CD4-positive, alpha-beta T cell treated with Interleukin-1 beta for 1 hour (primary cell): ENCODE data around the gene CRACR2B.

Experiments used
- DNase-seq, 2 donors: peaks; one replicate each; pipeline ENCODE4 v3.0.0-alpha.2; 2020 to 2022

The CRACR2B gene

DNA sequence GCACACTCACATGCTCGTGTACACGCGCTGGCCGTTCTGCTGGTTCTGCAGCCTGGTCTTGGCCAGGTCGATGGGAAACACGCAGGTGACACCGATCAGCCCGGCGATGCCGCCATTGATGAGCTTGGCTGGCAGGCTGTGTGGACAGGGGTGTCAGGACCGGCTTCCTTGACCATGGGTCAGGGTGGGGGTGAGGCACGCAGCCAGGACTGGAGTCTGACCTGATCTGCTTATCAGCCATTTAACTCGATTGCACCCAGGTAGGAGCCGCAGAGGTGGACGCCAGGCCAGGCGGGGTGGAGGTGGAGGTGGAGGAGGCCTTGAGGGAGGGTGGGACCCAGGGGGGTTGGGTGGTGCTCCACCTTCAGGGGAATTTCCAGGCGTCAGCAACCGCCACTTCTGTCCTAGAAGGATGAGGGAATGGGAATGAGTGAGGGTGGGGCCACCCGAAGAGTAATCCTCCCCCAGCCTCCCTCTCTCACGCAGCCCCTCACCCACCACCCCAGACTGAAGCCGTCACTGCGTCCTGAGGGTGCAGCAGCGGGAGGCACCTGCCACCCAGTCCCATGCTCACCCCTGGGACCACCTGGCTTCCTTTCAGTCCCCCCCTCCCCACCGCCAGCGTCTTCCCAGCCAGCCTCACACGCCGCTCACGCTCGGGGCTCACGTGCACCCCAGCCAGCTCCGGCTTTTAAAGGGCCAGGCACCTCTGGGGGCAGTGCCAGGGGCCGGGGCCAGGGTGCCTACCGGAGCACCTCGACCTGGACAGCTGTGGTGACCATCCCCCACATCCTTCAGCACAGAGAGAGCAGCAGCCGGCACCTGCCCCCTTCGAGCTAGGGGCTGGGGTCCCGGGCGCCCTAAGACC, 32.7 kb upstream of the CRACR2B start:
- no peak for DNase-seq

DNA sequence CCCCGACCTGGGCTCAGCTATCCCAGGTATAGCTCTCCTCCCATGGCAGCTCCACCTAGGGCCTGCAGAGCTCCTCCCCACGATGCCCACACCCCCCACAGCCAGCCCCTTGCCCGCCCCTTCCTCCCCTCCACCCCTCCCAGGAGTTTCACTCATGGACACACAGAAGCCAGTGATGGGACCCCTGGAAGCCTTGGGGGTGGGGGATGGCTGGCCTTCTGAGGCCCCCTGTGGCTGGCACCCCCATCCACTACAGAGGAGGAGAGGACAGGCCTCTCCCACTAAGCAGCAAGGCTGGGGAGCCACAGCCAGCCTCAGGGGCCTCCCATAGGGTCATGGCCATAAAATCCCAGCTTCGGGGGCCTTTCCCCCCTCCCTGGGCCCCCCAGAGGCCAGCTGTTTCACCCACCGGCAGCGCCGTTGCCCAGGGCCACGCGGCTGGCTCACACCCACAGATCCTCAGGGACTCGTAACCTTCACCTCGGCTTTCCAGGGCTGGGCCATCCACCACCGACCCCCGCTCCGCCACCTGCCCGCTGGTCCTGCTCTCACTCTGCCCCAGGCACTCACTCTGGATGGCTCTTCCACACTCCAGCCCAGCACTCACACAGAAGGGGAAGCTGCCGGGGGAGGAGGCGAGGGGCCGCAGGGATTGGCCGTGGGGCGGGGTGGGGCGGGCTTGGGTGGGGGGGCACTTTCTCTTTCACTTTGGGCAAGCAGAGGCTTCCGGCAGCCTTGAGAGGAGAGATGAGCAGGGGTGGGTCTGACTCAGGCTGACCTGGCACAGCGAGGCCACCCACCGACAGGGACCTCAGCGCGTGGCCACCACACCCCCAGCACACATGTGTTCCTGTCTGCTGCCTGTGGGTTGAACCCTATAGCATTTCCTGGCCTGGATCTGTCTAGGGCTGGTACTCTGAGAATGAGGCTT, 31.8 kb upstream of the CRACR2B start:
- DNase-seq = peak; percentile 81 to 82

DNA sequence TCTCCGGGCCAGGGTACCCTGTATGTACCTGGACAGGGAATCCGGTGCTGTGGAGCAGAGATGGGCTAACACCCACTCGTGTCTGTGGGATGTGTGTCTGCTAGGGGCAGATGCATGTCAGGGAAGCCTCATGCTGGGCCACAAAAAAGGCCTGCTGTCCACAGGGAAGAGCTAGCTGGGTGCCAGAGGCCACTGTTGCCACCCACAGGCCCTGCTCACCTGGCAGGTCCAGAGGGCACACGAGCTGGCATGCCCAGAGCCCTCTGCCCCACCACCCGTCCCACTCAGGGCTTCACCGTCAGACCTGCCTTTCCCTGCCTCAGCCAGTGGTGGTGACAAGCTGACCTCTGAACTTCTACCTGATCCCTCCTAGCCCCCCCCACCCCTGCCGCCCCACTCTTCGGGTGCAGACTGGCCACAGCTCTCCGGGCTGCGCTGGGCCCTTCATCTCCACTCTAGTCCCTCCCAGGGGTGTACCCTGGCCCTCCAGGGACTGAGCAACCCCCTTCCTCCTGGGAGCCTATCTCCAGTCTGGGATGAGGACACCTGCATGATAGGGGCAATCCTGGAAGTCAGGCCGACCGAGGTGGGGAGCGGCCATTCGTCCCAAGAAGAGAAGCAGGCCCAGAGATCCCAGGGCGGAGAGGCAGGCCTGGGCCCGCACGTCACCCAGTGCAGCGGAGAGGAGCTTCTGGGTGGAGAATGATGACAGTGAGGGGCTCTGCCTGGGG, 31.0 kb upstream of the CRACR2B start:
- no peak for DNase-seq

DNA sequence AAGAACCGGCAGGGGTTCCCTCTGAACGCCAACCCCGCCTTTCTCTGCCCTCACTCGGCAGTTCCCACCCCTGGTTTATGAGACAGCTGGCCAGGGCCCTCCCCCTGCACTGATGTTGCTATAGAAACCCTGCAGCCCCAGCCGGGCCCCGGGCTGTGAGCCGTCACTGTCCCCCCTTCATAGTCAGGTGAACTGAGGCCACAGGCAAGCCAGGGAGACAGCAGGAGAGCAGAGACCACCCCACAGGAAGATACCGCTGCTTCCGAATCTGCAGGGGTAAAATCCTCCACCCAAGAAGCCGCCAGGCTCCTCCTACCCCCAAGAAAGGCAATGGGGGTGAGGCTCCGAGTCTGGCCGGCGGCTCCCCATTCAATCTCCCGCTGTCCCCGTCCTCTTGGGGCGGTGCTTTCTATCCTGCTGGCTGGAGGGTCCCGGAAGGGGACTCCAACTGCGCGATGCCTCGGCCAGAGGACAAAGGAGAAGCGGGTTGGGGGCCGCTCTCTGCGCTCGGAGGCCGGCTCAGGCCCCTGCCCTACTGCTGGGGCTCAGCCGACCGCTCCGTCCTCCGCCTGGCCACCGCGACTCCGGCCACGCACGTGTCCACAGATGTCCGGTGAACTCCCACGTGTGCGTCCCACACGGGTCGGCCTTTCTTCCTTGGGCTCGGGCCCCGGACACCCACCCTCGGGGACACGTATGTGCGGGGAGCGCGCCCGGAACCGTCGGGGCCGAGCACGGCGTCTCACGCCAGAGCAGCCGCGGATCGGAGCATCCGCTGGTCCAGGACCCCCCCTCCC, 30.2 kb upstream of the CRACR2B start:
- DNase-seq = peak; percentile 87

DNA sequence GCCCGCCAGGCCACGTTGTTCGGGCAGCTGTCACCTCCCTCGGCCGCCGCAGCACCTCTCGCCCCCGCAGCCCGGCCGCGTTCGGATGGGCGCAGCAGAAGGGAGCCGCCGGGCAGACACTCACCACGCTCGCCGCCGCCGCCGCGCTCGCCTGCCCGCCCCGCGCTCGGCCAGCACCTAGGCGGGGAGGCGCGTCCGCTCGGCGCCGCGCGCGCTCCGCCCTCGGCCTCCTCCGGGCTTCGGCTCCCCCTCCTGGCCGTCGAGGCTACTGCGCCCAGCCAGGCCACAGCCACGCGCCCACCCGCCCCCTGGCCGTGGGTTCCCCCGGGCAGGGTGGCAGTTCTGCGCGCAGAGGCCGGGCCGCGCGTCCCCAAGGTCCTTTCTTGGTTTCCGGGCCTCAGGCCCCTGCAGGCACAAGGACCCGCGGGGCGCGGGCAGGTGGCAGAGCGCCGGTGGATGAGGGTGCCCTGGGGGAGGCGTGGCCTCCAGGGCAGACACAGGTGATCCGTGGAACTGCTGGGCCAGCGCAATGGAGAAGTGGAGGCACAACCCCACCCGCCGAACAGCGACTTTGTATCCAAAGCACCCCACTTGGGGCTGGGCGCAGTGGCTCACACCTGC, 29.5 kb upstream of the CRACR2B start, which contains the start of gene SLC25A22:
Gene SLC25A22 (minus strand): TSS at position 189 of the 621 bp plus-strand sequence. CDS start 3,275 bp downstream, outside the sequence.
- DNase-seq = peak; percentile 79 to 85

DNA sequence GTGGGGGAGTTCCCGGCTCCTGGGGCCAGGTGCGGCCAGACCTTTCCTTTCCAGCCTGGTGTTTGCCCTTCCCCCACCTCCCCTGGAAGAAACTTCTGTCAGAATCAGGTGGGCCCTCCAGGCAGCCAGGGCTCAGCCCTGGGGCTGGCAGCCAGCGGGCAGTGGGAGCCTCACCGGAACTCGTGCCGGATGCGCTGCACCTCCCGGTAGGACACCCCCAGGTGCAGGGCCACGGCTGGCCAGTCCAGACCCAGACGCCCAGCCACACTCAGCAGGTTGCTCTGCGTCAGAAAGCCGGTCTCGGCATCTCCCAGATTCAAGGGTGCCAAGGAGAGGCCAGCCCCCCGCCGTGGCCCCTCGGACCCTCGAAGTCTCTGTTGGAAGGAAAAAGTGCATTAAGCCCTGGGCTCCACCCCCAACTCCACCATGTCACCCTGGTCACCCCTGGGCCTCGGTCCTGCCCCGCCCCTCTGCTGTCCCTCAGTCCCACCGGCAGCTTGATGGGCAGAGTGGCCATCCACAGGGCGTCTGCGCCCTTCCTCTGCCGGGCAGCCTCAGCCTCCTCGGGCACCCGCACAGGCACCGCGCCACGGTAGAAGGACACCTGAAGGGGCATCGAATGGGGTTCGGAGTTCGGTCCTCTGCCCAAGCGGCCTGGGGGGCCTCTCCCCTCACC, 27.9 kb upstream of the CRACR2B start:
- no peak for DNase-seq

DNA sequence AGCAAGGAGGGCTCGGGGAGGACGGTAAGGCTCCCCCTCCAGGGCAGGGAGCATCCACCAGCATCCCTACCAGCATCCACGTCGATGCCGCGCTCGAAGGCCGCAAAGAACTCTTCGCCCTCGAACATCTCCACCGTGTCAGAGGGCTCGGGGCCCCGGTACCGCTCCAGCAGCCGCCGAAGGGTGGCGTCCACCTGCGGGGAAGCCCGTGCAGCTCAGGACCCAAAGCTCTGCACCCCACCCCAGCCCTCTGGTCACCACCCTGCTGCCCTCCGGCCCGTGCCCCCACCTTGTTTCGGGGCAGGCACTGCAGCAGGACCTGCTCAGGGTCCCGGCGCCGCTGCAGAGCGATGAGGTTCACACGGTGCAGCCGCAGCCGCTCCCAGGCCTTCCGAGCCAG, 27.2 kb upstream of the CRACR2B start:
- DNase-seq = no peak

DNA sequence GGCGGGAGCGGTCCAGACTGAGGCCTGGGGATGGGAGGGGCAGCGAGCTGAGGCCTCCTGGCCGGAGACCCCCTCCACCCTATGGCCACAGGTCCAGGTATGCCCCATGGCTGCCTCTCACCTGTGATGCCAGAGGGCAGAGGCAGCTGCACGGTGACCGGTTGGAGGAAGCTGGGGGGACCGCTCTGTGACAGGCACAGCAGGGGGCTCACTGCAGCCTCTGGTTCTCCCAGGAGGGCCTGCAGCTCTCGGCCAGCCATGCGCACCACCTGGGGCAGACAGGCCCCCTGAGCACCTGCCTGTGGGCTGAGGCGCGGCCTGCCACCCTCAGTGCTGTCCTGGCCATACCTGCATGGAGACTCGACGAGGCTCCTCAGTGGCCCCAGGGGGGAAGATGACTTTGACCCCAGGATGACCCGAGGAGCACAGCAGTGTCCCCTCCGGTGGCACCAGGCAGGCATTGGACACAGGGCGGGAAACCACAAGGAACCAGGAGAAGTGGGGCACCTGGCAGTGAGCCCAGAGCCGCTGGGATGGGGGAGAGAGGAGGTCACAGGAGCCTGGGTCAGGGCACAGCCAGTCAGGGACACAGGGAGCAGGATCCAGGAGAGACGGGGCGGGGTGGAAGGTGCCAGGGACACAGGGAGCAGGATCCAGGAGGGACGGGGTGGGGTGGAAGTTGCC, 26.5 kb upstream of the CRACR2B start:
- no peak for DNase-seq

DNA sequence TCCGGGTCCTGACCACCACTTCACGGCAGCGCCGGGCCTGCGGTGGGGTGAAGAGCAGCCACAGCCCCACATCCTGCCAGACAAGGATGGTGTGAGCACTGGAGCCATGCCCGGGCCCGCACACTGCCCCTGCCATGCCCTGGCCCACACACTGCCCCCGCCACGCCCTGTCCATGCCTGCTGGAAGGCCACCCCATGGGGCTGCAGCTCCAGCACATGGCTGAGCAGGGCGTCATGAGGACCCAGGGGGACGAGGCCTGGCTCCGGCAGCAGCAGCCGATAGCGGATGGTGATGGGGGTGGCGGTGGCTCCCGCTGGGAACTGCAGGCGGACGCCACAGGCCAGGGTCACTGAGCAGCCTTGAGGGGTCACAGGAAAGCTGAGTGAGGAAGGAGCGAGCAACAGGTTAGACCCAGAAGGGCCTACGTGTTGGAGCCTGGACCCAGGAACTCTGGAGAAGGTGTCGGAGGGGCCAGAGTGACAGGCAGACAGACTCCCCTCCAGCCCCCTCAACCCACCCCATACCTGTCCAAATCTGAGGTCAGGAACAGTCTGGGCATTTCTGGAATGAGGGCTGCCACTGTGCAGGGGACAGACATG, 25.6 kb upstream of the CRACR2B start:
- DNase-seq = no peak

DNA sequence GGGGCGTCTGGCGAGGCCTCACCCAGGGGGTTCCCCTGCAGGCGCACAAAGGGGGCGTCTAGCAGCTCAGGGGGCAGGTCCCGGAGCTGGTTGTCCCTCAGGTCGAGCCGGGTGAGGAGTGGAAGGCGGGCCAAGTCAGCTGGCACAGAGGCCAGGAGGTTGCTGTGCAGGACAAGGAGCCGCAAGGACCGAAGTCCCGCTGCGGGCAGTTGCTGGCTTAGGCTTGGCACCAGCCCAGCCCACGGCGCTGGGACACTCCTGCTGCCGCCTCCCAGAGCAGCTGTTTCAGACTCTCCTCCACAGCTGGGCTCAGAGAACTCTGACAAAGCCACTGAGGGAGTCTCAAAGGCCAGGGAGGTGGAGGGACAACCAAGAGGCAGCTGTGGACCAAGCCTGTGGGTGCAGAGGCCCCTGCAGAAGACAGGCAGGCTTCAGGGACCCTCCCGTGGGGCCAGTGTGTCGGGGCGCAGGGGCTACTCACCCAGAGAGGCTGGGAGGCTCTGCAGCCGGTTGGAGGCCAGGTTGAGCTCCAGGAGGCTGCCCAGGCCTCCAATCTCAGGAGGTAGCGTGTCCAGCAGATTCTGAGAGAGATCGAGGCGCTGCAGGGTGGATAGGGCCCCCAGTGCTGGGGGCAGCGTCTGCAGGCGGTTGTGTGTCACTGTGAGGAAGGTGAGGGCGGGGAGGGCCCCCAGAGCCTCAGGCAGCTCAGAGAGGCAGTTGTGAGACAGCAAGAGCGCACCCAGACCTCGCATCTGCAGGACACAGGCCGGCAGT, 24.8 kb upstream of the CRACR2B start:
- DNase-seq = no peak

DNA sequence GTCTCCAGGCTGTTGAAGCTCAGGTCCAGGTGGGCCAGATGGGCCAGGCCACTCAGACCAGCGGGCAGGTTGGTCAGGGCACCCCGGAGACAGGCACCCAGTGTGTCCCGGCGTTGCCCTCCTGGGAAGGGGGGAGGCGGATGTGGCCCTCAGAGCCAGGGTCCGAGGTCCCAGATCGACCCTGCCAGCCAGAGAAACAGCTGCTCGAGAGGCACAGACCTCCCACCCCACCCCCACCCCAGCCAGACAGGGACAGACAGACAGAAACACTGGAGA, 24.3 kb upstream of the CRACR2B start:
- DNase-seq = no peak

DNA sequence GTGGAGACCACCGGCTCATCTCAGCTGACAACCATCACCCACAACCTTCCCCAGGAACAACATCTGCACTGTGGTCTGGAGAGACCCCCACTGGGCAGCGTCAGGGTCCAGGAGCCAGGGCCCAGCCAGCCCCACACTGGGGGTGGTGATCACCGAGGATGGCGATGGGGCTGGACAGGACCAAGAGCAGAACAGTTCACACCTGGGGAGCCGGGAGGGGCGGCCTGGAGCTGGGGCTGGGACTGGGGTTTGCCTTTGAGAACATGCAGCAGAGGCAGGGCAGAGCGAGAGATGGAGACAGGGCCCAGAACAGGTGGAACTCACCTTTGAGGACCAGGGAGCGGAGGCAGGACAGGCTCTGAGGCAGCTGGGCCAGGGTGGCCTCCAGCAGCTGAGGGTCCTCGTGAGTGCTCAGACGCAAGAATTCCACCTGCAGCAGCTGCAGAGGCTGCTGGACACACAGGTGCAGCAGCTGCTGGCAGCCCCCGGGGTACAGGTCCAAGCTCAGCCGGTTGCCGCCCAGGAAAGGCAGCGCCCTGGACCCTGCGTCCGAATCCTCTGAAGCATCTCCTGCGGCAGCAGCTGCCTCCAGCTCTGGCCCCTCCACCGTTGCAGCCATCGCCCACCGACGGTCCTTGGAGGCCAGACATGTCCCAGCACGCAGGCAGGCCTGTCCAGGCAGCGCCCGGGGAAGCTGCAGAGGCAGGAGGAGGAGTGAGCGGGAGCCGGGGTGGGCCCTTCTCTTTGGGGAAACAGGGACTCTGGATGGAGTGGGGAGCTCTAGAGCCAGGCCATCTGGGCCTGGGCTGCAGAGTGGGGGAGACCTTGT, 23.7 kb upstream of the CRACR2B start:
- DNase-seq = no peak

DNA sequence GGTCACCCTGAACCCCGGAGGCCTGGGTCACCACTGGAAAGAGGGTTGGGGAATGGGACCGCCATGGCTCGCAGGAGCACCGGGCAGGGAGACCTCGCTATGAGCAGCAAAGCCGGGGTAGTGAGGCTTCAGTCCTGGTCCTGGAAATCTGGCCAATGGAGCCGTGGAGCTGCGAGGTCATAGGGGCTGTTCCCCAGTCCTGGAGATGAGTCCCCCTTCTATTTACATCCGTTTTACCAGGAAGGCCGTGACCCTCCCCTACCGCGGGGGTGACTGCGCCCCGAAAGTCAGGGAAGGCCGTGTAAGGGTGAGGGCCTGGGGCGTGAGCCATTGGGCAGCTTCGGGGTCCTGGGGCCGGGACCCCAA, 23.1 kb upstream of the CRACR2B start:
- no peak for DNase-seq

DNA sequence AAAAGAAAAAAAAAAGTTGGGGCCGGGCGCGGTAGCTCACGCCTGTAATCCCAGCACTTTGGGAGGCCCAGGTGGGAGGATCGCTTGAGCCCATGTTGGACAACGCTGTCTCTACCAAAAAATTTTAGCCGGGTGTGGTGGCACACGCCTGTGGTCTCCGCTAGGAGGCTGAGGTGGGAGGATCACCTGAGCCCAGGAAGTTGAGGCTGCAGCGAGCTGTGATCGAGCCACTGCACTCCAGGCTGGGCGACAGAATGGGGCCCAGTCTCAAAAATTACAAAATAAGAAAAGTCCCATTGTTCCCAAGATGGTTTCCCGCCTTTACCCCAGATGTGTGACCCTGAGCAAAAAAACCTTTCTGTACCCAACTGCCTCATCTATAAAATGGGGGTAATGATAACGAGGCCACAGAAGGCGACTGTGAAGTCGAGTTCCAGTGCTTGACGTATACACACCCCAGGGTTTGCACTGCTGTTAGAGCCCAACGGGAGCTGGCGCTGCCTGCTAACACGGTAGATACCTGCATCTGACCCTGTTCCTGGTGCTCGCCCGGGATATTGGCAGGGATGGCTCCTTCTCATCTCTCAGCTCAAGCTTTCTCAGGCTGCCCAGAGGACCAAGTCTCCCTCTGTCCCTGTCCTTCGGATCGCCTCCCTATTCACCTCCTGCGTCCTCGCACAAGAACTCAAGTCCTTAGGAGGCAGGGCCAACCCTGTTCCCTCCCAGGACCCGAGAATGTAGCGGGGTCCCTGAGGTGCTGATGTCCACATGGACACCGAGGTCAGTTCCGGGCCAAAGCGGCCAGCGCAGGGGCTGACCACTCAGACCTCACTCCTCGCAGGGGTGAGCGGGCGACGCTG, 19.1 kb upstream of the CRACR2B start:
- peak; percentile 38 to 66 for DNase-seq

DNA sequence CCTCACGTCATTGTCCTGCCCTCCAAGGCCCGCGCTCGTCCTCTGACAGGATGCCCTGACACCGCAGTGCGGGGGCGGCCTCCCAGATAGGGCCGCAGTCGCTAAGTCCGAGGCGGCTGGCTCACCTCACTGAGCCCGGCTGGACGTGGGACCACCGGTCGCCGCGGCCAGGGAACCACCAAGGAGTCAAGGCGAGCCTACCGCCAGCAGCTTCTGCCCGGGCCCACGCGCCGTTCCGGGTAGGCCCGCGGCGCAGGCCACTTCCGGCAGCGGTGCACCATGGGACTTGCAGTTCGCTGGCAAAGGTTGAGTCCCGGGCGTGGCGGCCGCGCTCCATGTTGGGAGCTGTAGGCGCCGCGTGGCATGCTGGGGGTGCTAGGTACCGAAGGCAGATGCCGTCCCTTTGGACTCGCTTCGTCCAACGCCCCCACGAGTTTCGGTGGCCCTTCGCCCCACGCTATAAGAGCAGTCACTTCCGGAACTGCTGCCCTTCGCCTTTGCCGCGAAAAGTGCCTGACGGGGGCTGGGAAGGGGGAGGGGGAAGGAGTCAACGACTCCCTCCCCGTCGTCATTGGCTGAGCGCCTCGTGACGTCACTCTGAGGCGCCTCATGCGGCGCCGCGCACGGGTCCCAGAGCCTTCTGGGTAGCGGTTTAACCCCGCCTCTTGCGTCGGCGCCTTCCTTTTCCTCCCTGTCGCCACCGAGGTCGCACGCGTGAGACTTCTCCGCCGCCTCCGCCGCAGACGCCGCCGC, 18.3 kb upstream of the CRACR2B start, which contains the start of gene RPLP2:
Gene RPLP2 (plus strand): TSS at position 681 of the 753 bp plus-strand sequence. CDS start 268 bp downstream, outside the sequence.
- DNase-seq = peak; percentile 97

DNA sequence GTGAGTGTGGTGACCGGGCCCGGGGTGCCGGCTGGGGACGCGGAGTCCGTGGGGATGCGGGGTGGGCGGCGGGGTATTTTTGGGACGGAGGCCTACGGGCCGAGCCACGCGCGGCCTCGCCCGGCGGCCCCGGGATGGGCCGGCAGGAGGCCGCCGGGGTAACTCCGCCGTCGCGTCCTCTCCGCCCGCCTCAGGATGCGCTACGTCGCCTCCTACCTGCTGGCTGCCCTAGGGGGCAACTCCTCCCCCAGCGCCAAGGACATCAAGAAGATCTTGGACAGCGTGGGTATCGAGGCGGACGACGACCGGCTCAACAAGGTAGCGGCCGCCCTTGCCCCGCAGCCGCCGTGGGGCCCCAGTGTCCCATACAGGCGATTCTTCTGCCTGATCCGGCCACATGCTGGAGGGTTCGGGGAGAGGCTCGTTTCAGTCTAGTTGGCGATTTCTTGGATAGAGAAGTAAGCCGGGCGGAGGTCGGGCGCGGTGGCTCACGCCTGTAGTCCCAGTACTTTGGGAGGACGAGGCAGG, 17.6 kb upstream of the CRACR2B start:
- no peak for DNase-seq
